IMR-90 (cell line): Measurements from ENCODE around the gene FBXW8. TPM values are rescaled to one million over a fixed set of nuclear protein-coding genes. Genes with fewer than 3 reads are reported as not detected.

Source experiments
- ATAC-seq: fragments of 200-7000 bp; cut with Tn5 transposase; 2 replicates; pipeline ENCODE4 v1.9.1; 2020; ENCODE audit warnings: low read depth, mild to moderate bottlenecking, moderate library complexity
- BruUV-seq: library from RNA; stranded (reverse); fragments of 400-500 nt; replicated peaks from 2 replicates; lab custom pipeline; 2021; lab: Mats Ljungman, UMichigan
- CTCF ChIA-PET: fragments of 300-600 bp; formaldehyde crosslinking; extraction: SDS; loops from one replicate; lab custom pipeline; 2021; ENCODE audit warnings: antibody characterized with exemption; lab: Yijun Ruan, JAX
- POLR2A ChIA-PET: fragments of 300-600 bp; sonication (Branson Sonifier 250); formaldehyde crosslinking; loops from one replicate; lab custom pipeline; 2022; ENCODE audit warnings: antibody characterized with exemption; ENCODE audit not compliant: unreplicated experiment; lab: Charles Lee
- DNase-seq: peaks from one replicate; pipeline ENCODE4 v3.0.0; 2013
- H2AFZ ChIP-seq: replicated peaks from 2 replicates; pipeline ENCODE3; 2013; ENCODE audit warnings: low read length, mild to moderate bottlenecking; ENCODE audit not compliant: poor library complexity
- H2AK5ac ChIP-seq: 2 replicates; pipeline ENCODE4 v1.6.1; 2013; ENCODE audit warnings: low read depth, low read length, inconsistent platforms
- H2AK9ac ChIP-seq: replicated peaks from 2 replicates; pipeline ENCODE3; 2013; ENCODE audit warnings: mild to moderate bottlenecking, low read depth, low read length, moderate library complexity; ENCODE audit not compliant: poor library complexity
- H2BK120ac ChIP-seq: 2 replicates; pipeline ENCODE4 v1.6.1; 2013; ENCODE audit warnings: low read depth, low read length, inconsistent platforms
- H2BK15ac ChIP-seq: 3 replicates; pipeline ENCODE4 v1.6.1; 2013; ENCODE audit warnings: low read depth, low read length, inconsistent platforms
- H2BK20ac ChIP-seq: 2 replicates; pipeline ENCODE4 v1.6.1; 2013; ENCODE audit warnings: low read depth, mild to moderate bottlenecking, inconsistent platforms, low read length, moderate library complexity
- H2BK5ac ChIP-seq: 2 replicates; pipeline ENCODE4 v1.6.1; 2013; ENCODE audit warnings: mild to moderate bottlenecking, low read depth, low read length, inconsistent platforms; ENCODE audit not compliant: poor library complexity, severe bottlenecking
- H3K14ac ChIP-seq: replicated peaks from 2 replicates; pipeline ENCODE4 v1.6.1; 2013; ENCODE audit warnings: low read depth, low read length, inconsistent platforms
- H3K18ac ChIP-seq: 2 replicates; pipeline ENCODE4 v1.6.1; 2013; ENCODE audit warnings: low read depth, low read length, control low read depth
- H3K23ac ChIP-seq: 2 replicates; pipeline ENCODE4 v1.6.1; 2013; ENCODE audit warnings: low read depth, low read length, inconsistent platforms
- H3K27ac ChIP-seq: 2 replicates; pipeline ENCODE4 v1.5.1; 2013; ENCODE audit warnings: mild to moderate bottlenecking, control low read depth, low read length; ENCODE audit not compliant: insufficient read depth
- H3K27me3 ChIP-seq: 2 replicates; pipeline ENCODE4 v1.6.1; 2013; ENCODE audit warnings: low read length; ENCODE audit not compliant: control insufficient read depth, insufficient read depth
- H3K36me3 ChIP-seq: 2 replicates; pipeline ENCODE4 v1.6.1; 2013; ENCODE audit warnings: low read length, mixed read lengths; ENCODE audit not compliant: control insufficient read depth, insufficient read depth
- H3K4ac ChIP-seq: 2 replicates; pipeline ENCODE4 v1.6.1; 2013; ENCODE audit warnings: low read depth, low read length, inconsistent platforms
- H3K4me1 ChIP-seq: 2 replicates; pipeline ENCODE4 v1.6.1; 2013; ENCODE audit warnings: low read length, mixed read lengths; ENCODE audit not compliant: control insufficient read depth, insufficient read depth
- H3K4me2 ChIP-seq: 2 replicates; pipeline ENCODE4 v1.6.1; 2013; ENCODE audit warnings: low read depth, mild to moderate bottlenecking, control low read depth, low read length, moderate library complexity
- H3K4me3 ChIP-seq: 2 replicates; pipeline ENCODE4 v1.5.1; 2013; ENCODE audit warnings: low read depth, mild to moderate bottlenecking, control low read depth, low read length, moderate library complexity; ENCODE audit not compliant: insufficient read depth
- H3K56ac ChIP-seq: 2 replicates; pipeline ENCODE4 v1.6.1; 2013; ENCODE audit warnings: low read length, inconsistent platforms; ENCODE audit not compliant: insufficient read depth; ENCODE audit errors: extremely low read depth
- H3K79me1 ChIP-seq, 2 experiments: 2 replicates each; pipeline ENCODE4 v1.6.1; 2013; ENCODE audit warnings: low read length in 2 of 2, inconsistent platforms in 1 of 2, low read depth in 1 of 2
- H3K9ac ChIP-seq: 2 replicates; pipeline ENCODE4 v1.6.1; 2013; ENCODE audit warnings: low read depth, low read length, control low read depth
- H3K9me1 ChIP-seq: 2 replicates; pipeline ENCODE4 v1.6.1; 2013; ENCODE audit warnings: low read length, inconsistent platforms; ENCODE audit not compliant: insufficient read depth
- H3K9me3 ChIP-seq: 2 replicates; pipeline ENCODE4 v1.6.1; 2013; ENCODE audit warnings: low read length; ENCODE audit not compliant: control insufficient read depth, insufficient read depth
- H4K20me1 ChIP-seq: 2 replicates; pipeline ENCODE4 v1.6.1; 2013; ENCODE audit warnings: low read length, inconsistent platforms; ENCODE audit not compliant: insufficient read depth
- H4K5ac ChIP-seq: 2 replicates; pipeline ENCODE4 v1.6.1; 2013; ENCODE audit warnings: mild to moderate bottlenecking, low read depth, low read length, control low read depth
- H4K8ac ChIP-seq, 2 experiments: 2 replicates each; pipeline ENCODE4 v1.6.1; 2013; ENCODE audit warnings: low read depth in 2 of 2, low read length in 2 of 2, control low read depth in 1 of 2, inconsistent platforms in 1 of 2
- H4K91ac ChIP-seq: 2 replicates; pipeline ENCODE4 v1.6.1; 2013; ENCODE audit warnings: low read depth, low read length, inconsistent platforms; ENCODE audit not compliant: insufficient read depth
- BHLHE40 ChIP-seq: fragments of 150-350 bp; IDR thresholded peaks from 2 replicates; pipeline ENCODE4 v1.6.1; 2016; ENCODE audit warnings: mild to moderate bottlenecking, low read depth, low read length
- FOS ChIP-seq: fragments of 150-350 bp; IDR thresholded peaks from 2 replicates; pipeline ENCODE4 v1.6.1; 2016; ENCODE audit warnings: low read depth, low read length
- MAZ ChIP-seq: IDR thresholded peaks from 2 replicates; pipeline ENCODE4 v1.6.1; 2012; ENCODE audit warnings: low read depth, mild to moderate bottlenecking, low read length, improper control_type of control experiment, moderate library complexity, borderline replicate concordance
- RAD21 ChIP-seq: IDR thresholded peaks from 2 replicates; pipeline ENCODE4 v1.6.1; 2012; ENCODE audit warnings: low read length, improper control_type of control experiment
- RCOR1 ChIP-seq: IDR thresholded peaks from 2 replicates; pipeline ENCODE4 v1.6.1; 2012; ENCODE audit warnings: mild to moderate bottlenecking, low read length, improper control_type of control experiment; ENCODE audit not compliant: insufficient replicate concordance
- SMC3 ChIP-seq: fragments of 150-350 bp; IDR thresholded peaks from 2 replicates; pipeline ENCODE4 v1.6.1; 2016; ENCODE audit warnings: low read depth, mild to moderate bottlenecking, antibody characterized with exemption, low read length, moderate library complexity
- WGBS, 2 experiments: methylation state at CpG; one replicate each; pipeline versions ENCODE4 v1.1.5 to v1.1.7; 2013; ENCODE audit warnings: missing lambda C conversion rate in 2 of 2; ENCODE audit not compliant: insufficient read length in 1 of 2; ENCODE audit errors: extremely low coverage in 2 of 2; 5-methylcytosine and 5-hydroxymethylcytosine counted together
- dilution Hi-C: fragments of 300-500 bp; cut with HindIII; formaldehyde crosslinking; loops from one replicate; pipeline ENCODE4 v1.14.3; 2018; ENCODE audit warnings: low sequenced_read_pairs; ENCODE audit not compliant: unreplicated experiment
- in situ Hi-C: fragments of 300-500 bp; cut with MboI; formaldehyde crosslinking; loops from 3 replicates; pipeline ENCODE4 v1.14.3; 2019; ENCODE audit warnings: low sequenced_read_pairs, inconsistent platforms, mixed read lengths
- intact Hi-C: fragments of 100-400 bp; cut with micrococcal nuclease; formaldehyde crosslinking; loops from 2 replicates; pipeline ENCODE4 v1.10.0; 2022
- polyA plus RNA-seq, 3 experiments: library from polyadenylated mRNA; depleted of rRNA; stranded (reverse); fragments of >200 nt; gene quantifications; 2 replicates each; pipeline ENCODE4 v1.2.3, GENCODE V29; 2012; ENCODE audit warnings: low replicate concordance in 1 of 3
- total RNA-seq: library from RNA; depleted of rRNA; stranded (reverse); fragments of >200 nt; gene quantifications from 2 replicates; pipeline ENCODE4 v1.2.3, GENCODE V29; 2012
- TF ChIP-seq, protein P1 (sequence below): fragments of 150-350 bp; IDR thresholded peaks from 2 replicates; pipeline ENCODE4 v1.6.1; 2016; ENCODE audit warnings: low read depth, mild to moderate bottlenecking, low read length, moderate library complexity, borderline replicate concordance
- TF ChIP-seq, protein P2 (sequence below): conservative IDR thresholded peaks from 2 replicates; pipeline ENCODE4 v1.5.1; 2012; ENCODE audit warnings: mild to moderate bottlenecking, low read depth, low read length, improper control_type of control experiment

Gene FBXW8
- total and polyA plus RNA-seq, 2 of the 4 experiments (the other 2 are of a cell fraction): 20.3 to 25.8 TPM

- peak overlapping the region; percentile 41 for H2BK5ac ChIP-seq
- peaks cover 28 to 82% of the 10 kb centered on the region in 2 experiments for H3K79me1 ChIP-seq
- no peak overlapping the region for H3K27ac ChIP-seq
- no peak for TF ChIP-seq MAZ
- no peak for TF ChIP-seq RCOR1
- TF ChIP-seq FOS: peak; percentile 76
- TF ChIP-seq SMC3: peak; percentile 26; the same call in 1 of the 2 replicates
- TF ChIP-seq, protein P1, sequence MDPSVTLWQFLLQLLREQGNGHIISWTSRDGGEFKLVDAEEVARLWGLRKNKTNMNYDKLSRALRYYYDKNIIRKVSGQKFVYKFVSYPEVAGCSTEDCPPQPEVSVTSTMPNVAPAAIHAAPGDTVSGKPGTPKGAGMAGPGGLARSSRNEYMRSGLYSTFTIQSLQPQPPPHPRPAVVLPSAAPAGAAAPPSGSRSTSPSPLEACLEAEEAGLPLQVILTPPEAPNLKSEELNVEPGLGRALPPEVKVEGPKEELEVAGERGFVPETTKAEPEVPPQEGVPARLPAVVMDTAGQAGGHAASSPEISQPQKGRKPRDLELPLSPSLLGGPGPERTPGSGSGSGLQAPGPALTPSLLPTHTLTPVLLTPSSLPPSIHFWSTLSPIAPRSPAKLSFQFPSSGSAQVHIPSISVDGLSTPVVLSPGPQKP: no peak
- TF ChIP-seq RAD21: peak; percentile 39; the same call in 1 of the 2 replicates
- TF ChIP-seq BHLHE40: peak; percentile 56
- TF ChIP-seq, protein P2, sequence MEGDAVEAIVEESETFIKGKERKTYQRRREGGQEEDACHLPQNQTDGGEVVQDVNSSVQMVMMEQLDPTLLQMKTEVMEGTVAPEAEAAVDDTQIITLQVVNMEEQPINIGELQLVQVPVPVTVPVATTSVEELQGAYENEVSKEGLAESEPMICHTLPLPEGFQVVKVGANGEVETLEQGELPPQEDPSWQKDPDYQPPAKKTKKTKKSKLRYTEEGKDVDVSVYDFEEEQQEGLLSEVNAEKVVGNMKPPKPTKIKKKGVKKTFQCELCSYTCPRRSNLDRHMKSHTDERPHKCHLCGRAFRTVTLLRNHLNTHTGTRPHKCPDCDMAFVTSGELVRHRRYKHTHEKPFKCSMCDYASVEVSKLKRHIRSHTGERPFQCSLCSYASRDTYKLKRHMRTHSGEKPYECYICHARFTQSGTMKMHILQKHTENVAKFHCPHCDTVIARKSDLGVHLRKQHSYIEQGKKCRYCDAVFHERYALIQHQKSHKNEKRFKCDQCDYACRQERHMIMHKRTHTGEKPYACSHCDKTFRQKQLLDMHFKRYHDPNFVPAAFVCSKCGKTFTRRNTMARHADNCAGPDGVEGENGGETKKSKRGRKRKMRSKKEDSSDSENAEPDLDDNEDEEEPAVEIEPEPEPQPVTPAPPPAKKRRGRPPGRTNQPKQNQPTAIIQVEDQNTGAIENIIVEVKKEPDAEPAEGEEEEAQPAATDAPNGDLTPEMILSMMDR: peak; percentile 39
- DNase-seq (peak; percentile 84), ATAC-seq (peak; percentile 89)
- peak overlapping the region; percentile 17 for H2AFZ ChIP-seq
- 0 out of 2 replicates have a peak overlapping the region, but pooled peaks have one; percentile 42 for H3K4ac ChIP-seq
- peaks cover 7% of the 10 kb centered on the region for H3K4me1 ChIP-seq
- H3K9ac ChIP-seq: no peak overlapping the region
- dilution Hi-C loops (no loop called here), in situ Hi-C loops (no loop called here), intact Hi-C loops (loop anchor here (5.0 kb wide), 1 partner anchor 66 kb away; no protein-coding TSS in a partner anchor)
- H2AK9ac ChIP-seq: no peak overlapping the region
- H4K8ac ChIP-seq: no peak overlapping the region
- no peak overlapping the region for H3K56ac ChIP-seq
- peaks cover 2% of the 10 kb centered on the region; the same call in 1 of the 2 replicates for H3K36me3 ChIP-seq
- WGBS, 2 experiments: 20% methylated on average over 1 of the region's 5 CpGs; no CpG with 5 or more reads in 1 of the 2 experiments
- ChIA-PET POLR2A (no interaction called here), CTCF (interaction anchor here (0.7 kb wide), 1 partner anchor 57 kb away, joined by 4 read pairs; no protein-coding TSS in a partner anchor)
- no peak overlapping the region for H4K91ac ChIP-seq
- no peak overlapping the region for H2BK20ac ChIP-seq
- no peak overlapping the region for H4K5ac ChIP-seq
- H2BK120ac ChIP-seq: no peak overlapping the region
- no peak overlapping the region for H2BK15ac ChIP-seq
- H3K23ac ChIP-seq: no peak overlapping the region
- no peak overlapping the region for H3K18ac ChIP-seq
- no peaks in the 10 kb centered on the region for H3K27me3 ChIP-seq
- no peaks in the 10 kb centered on the region for H3K9me3 ChIP-seq
- H4K20me1 ChIP-seq: peaks cover 58% of the 10 kb centered on the region
- peaks cover 15% of the 10 kb centered on the region for H3K9me1 ChIP-seq
- H3K4me2 ChIP-seq: no peak overlapping the region
- no peak overlapping the region for H2AK5ac ChIP-seq
- no TSS peak for BruUV-seq
- H3K4me3 ChIP-seq: no peak overlapping the region
- H3K14ac ChIP-seq: no peak overlapping the region
Observed at GRCh38 chr12:116916714-116917114, 6.0 kb downstream of the FBXW8 start.
